ENCODE results near the gene SLC6A11.

SLC6A11 gene

GRCh38 chr3:10933805-10934481 is 117.9 kb downstream of the SLC6A11 start:
- FAIRE-seq, result no peak

- FAIRE-seq, result no peak
Measured at GRCh38 chr3:10935028-10935427, 119.0 kb downstream of the SLC6A11 start.

GRCh38 chr3:10935846-10936631 is 120.0 kb downstream of the SLC6A11 start:
- no peak for FAIRE-seq

GRCh38 chr3:10936686-10937085 is 120.7 kb downstream of the SLC6A11 start:
- no peak for FAIRE-seq

- FAIRE-seq, result no peak
Measured at GRCh38 chr3:10937141-10937825, 121.3 kb downstream of the SLC6A11 start.

- FAIRE-seq, result no peak
Measured at GRCh38 chr3:10939556-10939955, 123.5 kb downstream of the SLC6A11 start.

- no peak for FAIRE-seq
Measured at GRCh38 chr3:10940106-10940505, 124.1 kb downstream of the SLC6A11 start.

GRCh38 chr3:10941972-10942371 is 125.9 kb downstream of the SLC6A11 start:
- no peak for FAIRE-seq

GRCh38 chr3:10942690-10943205 is 126.7 kb downstream of the SLC6A11 start:
- no peak for FAIRE-seq

GRCh38 chr3:10944866-10945265 is 128.8 kb downstream of the SLC6A11 start:
- FAIRE-seq, result no peak

GRCh38 chr3:10945683-10946287 is 129.8 kb downstream of the SLC6A11 start:
- FAIRE-seq, result no peak

- FAIRE-seq, result no peak
Measured at GRCh38 chr3:10946526-10946925, 130.5 kb downstream of the SLC6A11 start.

GRCh38 chr3:10948326-10948725 is 132.3 kb downstream of the SLC6A11 start:
- FAIRE-seq, result no peak

- no peak for FAIRE-seq
Measured at GRCh38 chr3:10949197-10949596, 133.2 kb downstream of the SLC6A11 start.

GRCh38 chr3:10950476-10951294 is 134.7 kb downstream of the SLC6A11 start:
- no peak for FAIRE-seq

GRCh38 chr3:10951295-10951926 is 135.4 kb downstream of the SLC6A11 start:
- FAIRE-seq, result no peak

- no peak for FAIRE-seq
Measured at GRCh38 chr3:10952525-10952924, 136.5 kb downstream of the SLC6A11 start.

GRCh38 chr3:10954740-10955139 is 138.7 kb downstream of the SLC6A11 start:
- FAIRE-seq, result no peak

- FAIRE-seq, result no peak
Measured at GRCh38 chr3:10955711-10956453, 139.9 kb downstream of the SLC6A11 start.

- no peak for FAIRE-seq
Measured at GRCh38 chr3:10956531-10956930, 140.5 kb downstream of the SLC6A11 start.

GRCh38 chr3:10956986-10957385 is 141.0 kb downstream of the SLC6A11 start:
- FAIRE-seq, result no peak

Data from A204.1 (cell line).